DMS 273 (cell line): ENCODE data around the gene IRX3.

Experiments
- DNase-seq: peaks from one replicate; lab custom pipeline; 2025; ENCODE audit not compliant: unreplicated experiment; lab: John Stamatoyannopoulos, UW

IRX3 gene

GRCh38 chr16:54239456-54239855 is 47.1 kb downstream of the IRX3 start:
- no peak for DNase-seq

- DNase-seq: no peak
Measured at GRCh38 chr16:54236773-54237172, 49.8 kb downstream of the IRX3 start.

- no peak for DNase-seq
Measured at GRCh38 chr16:54233615-54234014, 53.0 kb downstream of the IRX3 start.
